ENCODE data around the gene CCNI2.

Gene CCNI2

GRCh38 chr5:132785365-132785764, 38.1 kb downstream of the CCNI2 start:
- DNase-seq (ENCODE audit: low read depth, low spot score), result no peak
- no peaks in the 10 kb centered on the region for H3K36me3 ChIP-seq (ENCODE audit: insufficient read depth, insufficient read length, low read length)
- TF ChIP-seq YY1 (IDR thresholded peaks at IDR 0.05; ENCODE audit: insufficient read depth, insufficient read length) (no peak), ZNF274 (IDR thresholded peaks at IDR 0.05; ENCODE audit: low read depth, low read length) (no peak), SUZ12 (IDR thresholded peaks at IDR 0.05; ENCODE audit: extremely low read depth, insufficient read depth, insufficient read length) (no peak)
- no peaks in the 10 kb centered on the region for H3K27me3 ChIP-seq (ENCODE audit: insufficient read depth, insufficient read length)
- peaks cover 5% of the 10 kb centered on the region for H3K4me1 ChIP-seq (ENCODE audit: insufficient read depth, insufficient read length)
- H3K4me3 ChIP-seq (ENCODE audit: insufficient read length, low read depth), result no peak overlapping the region
- H3K9ac ChIP-seq (ENCODE audit: insufficient read length, low read depth), result no peak overlapping the region
- H3K9me3 ChIP-seq (ENCODE audit: insufficient read depth, low read length), result no peaks in the 10 kb centered on the region

- Histone ChIP-seq H3K4me3 (ENCODE audit: insufficient read length, low read depth) (no peak overlapping the region), H3K9me3 (ENCODE audit: insufficient read depth, low read length) (no peaks in the 10 kb centered on the region), H3K4me1 (ENCODE audit: insufficient read depth, insufficient read length) (peaks cover 5% of the 10 kb centered on the region), H3K36me3 (ENCODE audit: insufficient read depth, insufficient read length, low read length) (no peaks in the 10 kb centered on the region), H3K27me3 (ENCODE audit: insufficient read depth, insufficient read length) (no peaks in the 10 kb centered on the region), H3K9ac (ENCODE audit: insufficient read length, low read depth) (no peak overlapping the region)
- no peak for DNase-seq (ENCODE audit: low read depth, low spot score)
- TF ChIP-seq YY1 (IDR thresholded peaks at IDR 0.05; ENCODE audit: insufficient read depth, insufficient read length), result no peak
- no peak for TF ChIP-seq ZNF274 (IDR thresholded peaks at IDR 0.05; ENCODE audit: low read depth, low read length)
- TF ChIP-seq SUZ12 (IDR thresholded peaks at IDR 0.05; ENCODE audit: extremely low read depth, insufficient read depth, insufficient read length), result no peak
Observed at GRCh38 chr5:132785864-132786263, 38.6 kb downstream of the CCNI2 start.

- H3K27me3 ChIP-seq (ENCODE audit: insufficient read depth, insufficient read length), result no peaks in the 10 kb centered on the region
- H3K36me3 ChIP-seq (ENCODE audit: insufficient read depth, insufficient read length, low read length), result no peaks in the 10 kb centered on the region
- H3K9ac ChIP-seq (ENCODE audit: insufficient read length, low read depth), result no peak overlapping the region
- H3K9me3 ChIP-seq (ENCODE audit: insufficient read depth, low read length), result no peaks in the 10 kb centered on the region
- no peak for TF ChIP-seq ZNF274 (IDR thresholded peaks at IDR 0.05; ENCODE audit: low read depth, low read length)
- no peak for TF ChIP-seq YY1 (IDR thresholded peaks at IDR 0.05; ENCODE audit: insufficient read depth, insufficient read length)
- no peak for TF ChIP-seq SUZ12 (IDR thresholded peaks at IDR 0.05; ENCODE audit: extremely low read depth, insufficient read depth, insufficient read length)
- peaks cover 5% of the 10 kb centered on the region for H3K4me1 ChIP-seq (ENCODE audit: insufficient read depth, insufficient read length)
- H3K4me3 ChIP-seq (ENCODE audit: insufficient read length, low read depth), result no peak overlapping the region
- DNase-seq (ENCODE audit: low read depth, low spot score), result no peak
Observed at GRCh38 chr5:132787076-132787475, 39.9 kb downstream of the CCNI2 start.

- TF ChIP-seq YY1 (IDR thresholded peaks at IDR 0.05; ENCODE audit: insufficient read depth, insufficient read length), result no peak
- no peak for TF ChIP-seq SUZ12 (IDR thresholded peaks at IDR 0.05; ENCODE audit: extremely low read depth, insufficient read depth, insufficient read length)
- TF ChIP-seq ZNF274 (IDR thresholded peaks at IDR 0.05; ENCODE audit: low read depth, low read length), result no peak
- no peak overlapping the region for H3K9ac ChIP-seq (ENCODE audit: insufficient read length, low read depth)
- H3K27me3 ChIP-seq (ENCODE audit: insufficient read depth, insufficient read length), result no peaks in the 10 kb centered on the region
- no peak for DNase-seq (ENCODE audit: low read depth, low spot score)
- H3K4me3 ChIP-seq (ENCODE audit: insufficient read length, low read depth), result no peak overlapping the region
- peaks cover 5% of the 10 kb centered on the region for H3K4me1 ChIP-seq (ENCODE audit: insufficient read depth, insufficient read length)
- H3K36me3 ChIP-seq (ENCODE audit: insufficient read depth, insufficient read length, low read length), result no peaks in the 10 kb centered on the region
- H3K9me3 ChIP-seq (ENCODE audit: insufficient read depth, low read length), result no peaks in the 10 kb centered on the region
Observed at GRCh38 chr5:132788508-132788907, 41.3 kb downstream of the CCNI2 start.

- no peak for TF ChIP-seq ZNF274 (IDR thresholded peaks at IDR 0.05; ENCODE audit: low read depth, low read length)
- Histone ChIP-seq H3K4me3 (ENCODE audit: insufficient read length, low read depth) (no peak overlapping the region), H3K36me3 (ENCODE audit: insufficient read depth, insufficient read length, low read length) (no peaks in the 10 kb centered on the region), H3K9me3 (ENCODE audit: insufficient read depth, low read length) (no peaks in the 10 kb centered on the region), H3K4me1 (ENCODE audit: insufficient read depth, insufficient read length) (peaks cover 5% of the 10 kb centered on the region), H3K9ac (ENCODE audit: insufficient read length, low read depth) (no peak overlapping the region), H3K27me3 (ENCODE audit: insufficient read depth, insufficient read length) (no peaks in the 10 kb centered on the region)
- DNase-seq (ENCODE audit: low read depth, low spot score), result no peak
Observed at GRCh38 chr5:132788990-132789886, 42.0 kb downstream of the CCNI2 start.

GRCh38 chr5:132790201-132790865, 43.1 kb downstream of the CCNI2 start:
- TF ChIP-seq ZNF274 (IDR thresholded peaks at IDR 0.05; ENCODE audit: low read depth, low read length), result no peak
- no peak for TF ChIP-seq YY1 (IDR thresholded peaks at IDR 0.05; ENCODE audit: insufficient read depth, insufficient read length)
- TF ChIP-seq SUZ12 (IDR thresholded peaks at IDR 0.05; ENCODE audit: extremely low read depth, insufficient read depth, insufficient read length), result no peak
- Histone ChIP-seq H3K9me3 (ENCODE audit: insufficient read depth, low read length) (no peaks in the 10 kb centered on the region), H3K4me1 (ENCODE audit: insufficient read depth, insufficient read length) (peaks cover 5% of the 10 kb centered on the region), H3K9ac (ENCODE audit: insufficient read length, low read depth) (no peak overlapping the region), H3K36me3 (ENCODE audit: insufficient read depth, insufficient read length, low read length) (no peaks in the 10 kb centered on the region), H3K4me3 (ENCODE audit: insufficient read length, low read depth) (no peak overlapping the region), H3K27me3 (ENCODE audit: insufficient read depth, insufficient read length) (no peaks in the 10 kb centered on the region)
- DNase-seq (ENCODE audit: low read depth, low spot score), result no peak

GRCh38 chr5:132791026-132791425, 43.8 kb downstream of the CCNI2 start:
- H3K36me3 ChIP-seq (ENCODE audit: insufficient read depth, insufficient read length, low read length), result no peaks in the 10 kb centered on the region
- H3K9me3 ChIP-seq (ENCODE audit: insufficient read depth, low read length), result no peaks in the 10 kb centered on the region
- peaks cover 5% of the 10 kb centered on the region for H3K4me1 ChIP-seq (ENCODE audit: insufficient read depth, insufficient read length)
- no peak overlapping the region for H3K4me3 ChIP-seq (ENCODE audit: insufficient read length, low read depth)
- H3K9ac ChIP-seq (ENCODE audit: insufficient read length, low read depth), result no peak overlapping the region
- no peak for TF ChIP-seq YY1 (IDR thresholded peaks at IDR 0.05; ENCODE audit: insufficient read depth, insufficient read length)
- no peak for TF ChIP-seq ZNF274 (IDR thresholded peaks at IDR 0.05; ENCODE audit: low read depth, low read length)
- no peak for TF ChIP-seq SUZ12 (IDR thresholded peaks at IDR 0.05; ENCODE audit: extremely low read depth, insufficient read depth, insufficient read length)
- DNase-seq (ENCODE audit: low read depth, low spot score), result no peak
- no peaks in the 10 kb centered on the region for H3K27me3 ChIP-seq (ENCODE audit: insufficient read depth, insufficient read length)
